Spleen (tissue), 7 donors: ENCODE measurements around the gene GPRASP1.
"Not testable (repeated sequence)": the region's sequence is repeated elsewhere in the genome, so short reads cannot be mapped to it uniquely, and the experiment has no call there.

Experiments used
- POLR2A ChIP-seq, 3 donors: fragments of 450-650 bp; IDR thresholded peaks; one replicate each; pipeline ENCODE4 v1.5.1; 2017; ENCODE audit warnings: antibody characterized with exemption in 3 of 3, mild to moderate bottlenecking in 1 of 3
- TF ChIP-seq, protein P1 (sequence below), 11 experiments: fragments of 200-600 bp in 7 of 11; fragments of 450-650 bp in 4 of 11; sonication (generic) in 4 of 11; IDR thresholded peaks in 8 of 11; conservative IDR thresholded peaks in 3 of 11; 1 replicate in 7 of 11; 2 replicates in 4 of 11; pipeline versions ENCODE4 v1.4.0 to v1.8.0; 2016 to 2021; ENCODE audit warnings: antibody characterized with exemption in 11 of 11, inconsistent platforms in 4 of 11, mild to moderate bottlenecking in 1 of 11
- donor health status: DM: no; HTN: no; CAD: no; lungs with moderate emphysema.
- donor health status: DM: no; HTN: no; CAD: no.
- donor health status: DM: no; HTN: no; CAD: no.

DNA sequence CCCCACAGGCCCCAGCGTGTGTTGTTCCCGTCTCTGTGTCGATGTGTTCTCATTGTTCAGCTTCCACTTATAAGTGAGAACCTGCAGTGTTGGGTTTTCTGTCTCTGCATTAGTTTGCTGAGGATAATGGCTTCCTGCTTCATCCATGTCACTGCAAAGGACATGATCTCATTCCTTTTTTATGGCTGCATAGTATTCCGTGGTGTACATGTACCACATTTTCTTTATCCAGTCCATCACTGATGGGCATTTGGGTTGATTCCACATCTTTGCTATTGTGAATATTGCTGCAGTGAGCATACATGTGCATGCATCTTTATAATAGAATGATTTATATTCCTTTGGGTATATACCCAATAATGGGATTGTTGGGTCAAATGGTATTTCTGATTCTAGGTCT, 12.5 kb downstream of the GPRASP1 start:
- TF ChIP-seq, protein P1, sequence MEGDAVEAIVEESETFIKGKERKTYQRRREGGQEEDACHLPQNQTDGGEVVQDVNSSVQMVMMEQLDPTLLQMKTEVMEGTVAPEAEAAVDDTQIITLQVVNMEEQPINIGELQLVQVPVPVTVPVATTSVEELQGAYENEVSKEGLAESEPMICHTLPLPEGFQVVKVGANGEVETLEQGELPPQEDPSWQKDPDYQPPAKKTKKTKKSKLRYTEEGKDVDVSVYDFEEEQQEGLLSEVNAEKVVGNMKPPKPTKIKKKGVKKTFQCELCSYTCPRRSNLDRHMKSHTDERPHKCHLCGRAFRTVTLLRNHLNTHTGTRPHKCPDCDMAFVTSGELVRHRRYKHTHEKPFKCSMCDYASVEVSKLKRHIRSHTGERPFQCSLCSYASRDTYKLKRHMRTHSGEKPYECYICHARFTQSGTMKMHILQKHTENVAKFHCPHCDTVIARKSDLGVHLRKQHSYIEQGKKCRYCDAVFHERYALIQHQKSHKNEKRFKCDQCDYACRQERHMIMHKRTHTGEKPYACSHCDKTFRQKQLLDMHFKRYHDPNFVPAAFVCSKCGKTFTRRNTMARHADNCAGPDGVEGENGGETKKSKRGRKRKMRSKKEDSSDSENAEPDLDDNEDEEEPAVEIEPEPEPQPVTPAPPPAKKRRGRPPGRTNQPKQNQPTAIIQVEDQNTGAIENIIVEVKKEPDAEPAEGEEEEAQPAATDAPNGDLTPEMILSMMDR (IDR thresholded peaks at IDR 0.05 in 8 of 11, conservative IDR thresholded peaks at IDR 0.05 in 3 of 11), result not testable (repeated sequence)
- not testable (repeated sequence) for TF ChIP-seq POLR2A (IDR thresholded peaks at IDR 0.05)
